ENCODE measurements around the gene IFNGR2. TPM values are rescaled to one million over a fixed set of nuclear protein-coding genes. Genes with fewer than 3 reads are reported as not detected.

IFNGR2 gene
- total and polyA plus RNA-seq, 2 of the 4 experiments (the other 2 are of a cell fraction), result 66.0 to 73.8 TPM

DNA sequence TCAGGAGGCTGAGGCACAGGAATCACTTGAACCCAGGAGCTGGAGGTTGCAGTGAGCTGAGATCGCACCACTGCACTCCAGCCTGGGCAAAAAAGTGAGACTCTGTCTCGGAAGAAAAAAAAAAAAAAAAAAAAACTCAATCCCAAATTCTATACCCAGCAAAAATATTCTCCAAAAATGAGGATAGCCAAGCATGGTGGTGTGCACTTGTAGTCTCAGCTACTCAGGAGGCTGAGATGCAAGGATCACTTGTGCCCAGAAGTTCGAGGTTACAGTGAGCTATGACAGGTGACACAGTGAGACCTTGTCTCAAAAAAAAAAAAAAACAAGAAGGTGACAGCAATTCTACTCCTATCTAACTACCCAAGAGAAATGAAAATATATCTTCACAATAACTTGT lies 70.1 kb downstream of the IFNGR2 start:
- no TSS peak for BruUV-seq (replicated peaks)
- Histone ChIP-seq H3K27me3 (ENCODE audit: control insufficient read depth, insufficient read depth, low read length) (no peaks in the 10 kb centered on the region), H4K20me1 (ENCODE audit: insufficient read depth, low read length) (0 out of 2 replicates have a peak, but pooled peaks cover 5% of the 10 kb centered on the region), H4K91ac (ENCODE audit: insufficient read depth, low read depth, low read length) (no peak overlapping the region), H2AK9ac (replicated peaks; ENCODE audit: low read depth, low read length, poor library complexity) (no peak overlapping the region), H2BK120ac (ENCODE audit: low read depth, low read length) (no peak overlapping the region), H3K4me2 (ENCODE audit: low read depth, low read length) (no peak overlapping the region), H2BK20ac (ENCODE audit: low read depth, low read length) (no peak overlapping the region), H3K4me1 (ENCODE audit: control insufficient read depth, insufficient read depth, low read length) (no peaks in the 10 kb centered on the region), H3K9me3 (ENCODE audit: control insufficient read depth, insufficient read depth, low read length) (peaks cover 1% of the 10 kb centered on the region; the same call in 1 of the 2 replicates), H3K9me1 (ENCODE audit: insufficient read depth, low read length) (no peaks in the 10 kb centered on the region; the same call in 1 of the 2 replicates), H2BK5ac (ENCODE audit: low read depth, low read length, poor library complexity, severe bottlenecking) (no peak overlapping the region), H3K4ac (ENCODE audit: low read depth, low read length) (no peak overlapping the region), H2BK15ac (ENCODE audit: low read depth, low read length) (no peak overlapping the region), H3K23ac (ENCODE audit: low read depth, low read length) (no peak overlapping the region), H3K79me1 (ENCODE audit: low read depth in 1 of 2, low read length in 2 of 2) (peaks cover 8 to 46% of the 10 kb centered on the region in 2 experiments), H3K9ac (ENCODE audit: low read depth, low read length) (no peak overlapping the region), H2AFZ (replicated peaks; ENCODE audit: low read length, poor library complexity) (no peak overlapping the region), H3K18ac (ENCODE audit: low read depth, low read length) (no peak overlapping the region), H2AK5ac (ENCODE audit: low read depth, low read length) (no peak overlapping the region), H3K36me3 (ENCODE audit: control insufficient read depth, insufficient read depth, low read length) (0 out of 2 replicates have a peak, but pooled peaks cover 2% of the 10 kb centered on the region), H3K4me3 (ENCODE audit: insufficient read depth, low read depth, low read length) (no peak overlapping the region), H3K27ac (ENCODE audit: insufficient read depth, low read length) (no peak overlapping the region), H3K56ac (ENCODE audit: extremely low read depth, insufficient read depth, low read length) (no peak overlapping the region), H4K5ac (ENCODE audit: low read depth, low read length) (no peak overlapping the region), H4K8ac (ENCODE audit: low read depth in 2 of 2, low read length in 2 of 2) (no peak overlapping the region), H3K14ac (replicated peaks; ENCODE audit: low read depth, low read length) (no peak overlapping the region)
- dilution Hi-C loops (cut with HindIII; ENCODE audit: low sequenced_read_pairs, unreplicated experiment) (no loop called here), intact Hi-C loops (cut with micrococcal nuclease) (no loop called here), in situ Hi-C loops (cut with MboI; ENCODE audit: low sequenced_read_pairs) (loop anchor here (25.0 kb wide), 1 partner anchor 486 kb away; no protein-coding TSS in a partner anchor)
- DNase-seq (no peak), ATAC-seq (ENCODE audit: low read depth) (no peak)
- POLR2A ChIA-PET (ENCODE audit: unreplicated experiment), result no interaction called here
- TF ChIP-seq MAZ (IDR thresholded peaks at IDR 0.05; ENCODE audit: borderline replicate concordance, low read depth, low read length) (no peak), NFE2L2 (IDR thresholded peaks at IDR 0.05; ENCODE audit: low read depth, low read length) (no peak), MXI1 (IDR thresholded peaks at IDR 0.05; ENCODE audit: borderline replicate concordance, low read depth, low read length) (no peak), RCOR1 (IDR thresholded peaks at IDR 0.05; ENCODE audit: insufficient replicate concordance, low read length) (no peak), MAFK (IDR thresholded peaks at IDR 0.05; ENCODE audit: low read depth, low read length) (no peak), RAD21 (IDR thresholded peaks at IDR 0.05; ENCODE audit: low read length) (no peak), BHLHE40 (IDR thresholded peaks at IDR 0.05; ENCODE audit: low read depth, low read length) (no peak), POLR2A (IDR thresholded peaks at IDR 0.05; ENCODE audit: low read depth, low read length) (no peak), CEBPB (IDR thresholded peaks at IDR 0.05; ENCODE audit: low read depth, low read length) (no peak), FOS (IDR thresholded peaks at IDR 0.05; ENCODE audit: low read depth, low read length) (no peak), CHD1 (IDR thresholded peaks at IDR 0.05; ENCODE audit: low read depth, low read length) (no peak), SMC3 (IDR thresholded peaks at IDR 0.05; ENCODE audit: low read depth, low read length) (no peak)
- TF ChIP-seq, protein P1, sequence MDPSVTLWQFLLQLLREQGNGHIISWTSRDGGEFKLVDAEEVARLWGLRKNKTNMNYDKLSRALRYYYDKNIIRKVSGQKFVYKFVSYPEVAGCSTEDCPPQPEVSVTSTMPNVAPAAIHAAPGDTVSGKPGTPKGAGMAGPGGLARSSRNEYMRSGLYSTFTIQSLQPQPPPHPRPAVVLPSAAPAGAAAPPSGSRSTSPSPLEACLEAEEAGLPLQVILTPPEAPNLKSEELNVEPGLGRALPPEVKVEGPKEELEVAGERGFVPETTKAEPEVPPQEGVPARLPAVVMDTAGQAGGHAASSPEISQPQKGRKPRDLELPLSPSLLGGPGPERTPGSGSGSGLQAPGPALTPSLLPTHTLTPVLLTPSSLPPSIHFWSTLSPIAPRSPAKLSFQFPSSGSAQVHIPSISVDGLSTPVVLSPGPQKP (IDR thresholded peaks at IDR 0.05; ENCODE audit: borderline replicate concordance, low read depth, low read length), result no peak
- TF ChIP-seq, protein P2, sequence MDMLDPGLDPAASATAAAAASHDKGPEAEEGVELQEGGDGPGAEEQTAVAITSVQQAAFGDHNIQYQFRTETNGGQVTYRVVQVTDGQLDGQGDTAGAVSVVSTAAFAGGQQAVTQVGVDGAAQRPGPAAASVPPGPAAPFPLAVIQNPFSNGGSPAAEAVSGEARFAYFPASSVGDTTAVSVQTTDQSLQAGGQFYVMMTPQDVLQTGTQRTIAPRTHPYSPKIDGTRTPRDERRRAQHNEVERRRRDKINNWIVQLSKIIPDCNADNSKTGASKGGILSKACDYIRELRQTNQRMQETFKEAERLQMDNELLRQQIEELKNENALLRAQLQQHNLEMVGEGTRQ (IDR thresholded peaks at IDR 0.05; ENCODE audit: low read depth, low read length), result no peak
- CTCF ChIA-PET, result no interaction called here
- no CpG with 5 or more reads among the region's 3 CpGs for WGBS, 2 experiments (ENCODE audit: extremely low coverage in 2 of 2, insufficient read length in 1 of 2)
